PC-9 (cell line): ENCODE data around the gene CIDEA.

Source experiments
- CTCF ChIP-seq: fragments of 200-600 bp; sonication (generic); conservative IDR thresholded peaks from 2 replicates; pipeline ENCODE4 v1.6.1; 2017; ENCODE audit warnings: mixed run types, antibody characterized with exemption, mild to moderate bottlenecking, moderate library complexity
- EZH2 ChIP-seq: fragments of 200-600 bp; sonication (generic); IDR thresholded peaks from 2 replicates; pipeline ENCODE4 v1.8.0; 2017; ENCODE audit warnings: antibody characterized with exemption, low read depth

- no peak for TF ChIP-seq CTCF
- no peak for TF ChIP-seq EZH2
These were observed at the start of gene CIDEA for GRCh38 chr18:12254136-12254819.
